Cardiac ventricle fibroblast (primary cell): ENCODE results near the gene KLHDC2. TPM values are rescaled to one million over a fixed set of nuclear protein-coding genes. Genes with fewer than 3 reads are reported as not detected.

ENCODE experiments used
- total RNA-seq: library from RNA; depleted of rRNA; stranded (reverse); fragments of >200 nt; gene quantifications from 2 replicates; pipeline ENCODE4 v1.2.3, GENCODE V29; 2015

Gene KLHDC2, protein sequence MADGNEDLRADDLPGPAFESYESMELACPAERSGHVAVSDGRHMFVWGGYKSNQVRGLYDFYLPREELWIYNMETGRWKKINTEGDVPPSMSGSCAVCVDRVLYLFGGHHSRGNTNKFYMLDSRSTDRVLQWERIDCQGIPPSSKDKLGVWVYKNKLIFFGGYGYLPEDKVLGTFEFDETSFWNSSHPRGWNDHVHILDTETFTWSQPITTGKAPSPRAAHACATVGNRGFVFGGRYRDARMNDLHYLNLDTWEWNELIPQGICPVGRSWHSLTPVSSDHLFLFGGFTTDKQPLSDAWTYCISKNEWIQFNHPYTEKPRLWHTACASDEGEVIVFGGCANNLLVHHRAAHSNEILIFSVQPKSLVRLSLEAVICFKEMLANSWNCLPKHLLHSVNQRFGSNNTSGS
- 30.8 and 54.0 TPM in 2 replicates for total RNA-seq

GRCh38 chr14:49767571-49768300 lies at the start of gene KLHDC2:
KLHDC2 (plus strand) TSS chr14:49768153; CDS start chr14:49768469, 316 bp downstream.

Other genes with a start within 250 kb of the KLHDC2 start
- 5,836 and 7,362 TPM in 2 replicates for gene RPS29, start 181.8 kb upstream of the KLHDC2 start, total RNA-seq
- gene LRR1, start 169.2 kb upstream of the KLHDC2 start, total RNA-seq: 5.7 and 8.6 TPM in 2 replicates
- 189 and 206 TPM in 2 replicates for gene RPL36AL, start 147.5 kb upstream of the KLHDC2 start, total RNA-seq
- 65.4 and 73.8 TPM in 2 replicates for gene MGAT2, start 147.4 kb upstream of the KLHDC2 start, total RNA-seq
- 9.9 and 10.8 TPM in 2 replicates for gene DNAAF2, start 132.9 kb upstream of the KLHDC2 start, total RNA-seq
- gene POLE2, start 79.9 kb upstream of the KLHDC2 start, total RNA-seq: 0.88 and 2.0 TPM in 2 replicates
- gene KLHDC1, start 75.0 kb upstream of the KLHDC2 start, total RNA-seq: 3.0 and 3.2 TPM in 2 replicates
- gene NEMF, start 84.6 kb downstream of the KLHDC2 start, total RNA-seq: 32.2 and 34.5 TPM in 2 replicates
- 48.2 and 49.6 TPM in 2 replicates for gene ARF6, start 124.9 kb downstream of the KLHDC2 start, total RNA-seq